Hematopoietic multipotent progenitor cell treated with erythropoietin and hydrocortisone succinate and interleukin-3 and kit ligand, for 4 days (in vitro differentiated cells): ENCODE data around the gene HOMER3.

Experiments used
- DNase-seq: peaks from one replicate; pipeline ENCODE4 v3.0.0-alpha.2; 2015

The HOMER3 gene

GRCh38 chr19:18900700-18901481 is 40.1 kb downstream of the HOMER3 start:
- DNase-seq: no peak

DNA sequence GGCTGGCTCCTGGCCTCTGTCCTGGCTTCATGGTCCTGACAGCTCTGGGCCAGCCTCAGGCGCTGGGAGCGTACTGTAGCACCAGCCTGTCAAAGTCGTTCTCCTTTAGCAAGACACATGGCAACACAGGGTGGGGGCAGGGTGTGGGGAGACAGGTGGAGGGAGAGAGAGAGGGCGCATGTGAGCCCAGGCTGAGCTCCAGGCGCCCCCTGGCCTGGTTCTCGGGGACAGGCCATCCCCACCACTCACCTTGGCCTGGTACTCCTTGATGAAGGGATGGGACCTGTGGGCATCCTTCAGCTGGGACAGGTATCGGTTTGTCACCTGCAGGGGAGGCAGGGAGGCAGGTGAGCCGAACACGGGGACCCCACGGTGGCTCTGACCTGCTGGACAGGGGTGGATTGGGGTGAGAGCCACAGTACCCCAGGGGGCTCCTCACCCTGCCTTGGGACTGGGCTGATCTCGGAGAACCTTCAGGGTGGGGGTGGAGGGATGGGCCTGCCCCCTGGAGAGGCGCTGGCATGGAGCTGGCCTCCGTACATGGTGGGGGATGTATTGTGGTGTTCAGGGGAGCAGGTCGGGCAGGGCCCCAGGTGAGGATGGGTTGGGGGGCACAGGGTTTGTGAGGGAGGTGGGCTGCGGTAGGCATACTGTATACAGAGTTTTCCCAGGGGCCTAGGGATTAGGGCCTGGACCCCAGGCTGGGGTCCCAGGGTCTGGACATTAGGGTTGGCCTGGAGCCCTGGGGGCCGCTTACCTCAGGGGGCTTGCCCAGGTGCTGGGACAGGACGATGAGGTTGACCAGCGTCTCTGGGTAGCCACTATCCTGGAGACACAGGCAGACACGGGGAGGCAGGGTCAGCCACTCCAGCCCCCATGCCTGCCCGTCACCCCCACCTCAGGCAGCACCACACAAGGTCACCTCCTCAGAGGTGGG is 41.1 kb downstream of the HOMER3 start:
- DNase-seq: no peak

- DNase-seq: peak; percentile 22
These were observed 42.2 kb downstream of the HOMER3 start for GRCh38 chr19:18898607-18899408.

GRCh38 chr19:18898081-18898606 is 42.9 kb downstream of the HOMER3 start:
- DNase-seq: peak; percentile 27

DNA sequence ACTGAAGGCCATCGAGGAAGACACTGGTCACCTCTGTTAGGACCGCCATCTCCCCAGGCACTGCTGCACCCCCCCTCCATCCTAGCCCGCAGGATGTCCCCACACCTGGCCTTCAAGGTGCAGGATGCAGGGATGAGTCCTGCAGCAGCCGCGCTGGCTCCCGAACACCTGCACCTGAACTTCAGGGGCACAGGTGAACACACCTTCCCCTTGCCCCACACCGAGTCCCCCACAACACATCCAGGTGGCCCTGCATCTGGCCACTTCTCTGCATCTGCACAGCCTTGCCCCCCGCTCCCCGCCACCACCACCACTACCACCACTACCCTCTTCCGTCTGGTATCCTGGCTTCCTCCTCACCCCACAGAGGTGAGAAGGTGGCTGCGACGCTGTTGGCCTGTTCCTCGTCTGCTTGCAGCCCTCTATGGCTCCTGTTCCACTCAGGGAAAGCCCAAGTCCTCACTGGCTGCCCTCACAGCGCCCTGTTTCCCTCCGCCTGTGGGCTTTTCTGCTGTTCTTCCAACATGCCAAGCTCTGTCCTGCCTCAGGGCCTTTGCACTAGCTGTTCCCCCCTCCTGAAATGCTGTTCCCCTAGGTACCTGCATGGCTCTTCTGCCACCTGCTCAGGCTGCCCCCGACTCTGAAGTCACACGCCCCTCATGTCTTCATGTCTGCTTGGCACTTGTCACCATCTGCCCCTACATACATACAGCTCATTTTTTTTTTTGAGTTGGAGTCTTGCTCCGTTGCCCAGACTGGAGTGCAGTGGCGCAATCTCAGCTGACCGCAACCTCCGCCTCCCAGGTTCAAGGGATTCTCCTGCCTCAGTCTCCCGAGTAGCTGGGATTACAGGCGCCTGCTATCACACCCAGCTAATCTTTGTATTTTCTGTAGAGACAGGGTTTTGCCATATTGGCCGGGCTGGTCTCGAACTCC is 43.7 kb downstream of the HOMER3 start:
- DNase-seq: no peak

- DNase-seq: peak; percentile 35
These were observed 44.6 kb downstream of the HOMER3 start for GRCh38 chr19:18896421-18896841.

GRCh38 chr19:18895824-18896341 is 45.1 kb downstream of the HOMER3 start, which contains the start of gene CERS1:
Gene CERS1 (minus strand): TSS chr19:18896158. CDS start chr19:18896072, 86 bp downstream.
- peak; percentile 32 for DNase-seq

DNA sequence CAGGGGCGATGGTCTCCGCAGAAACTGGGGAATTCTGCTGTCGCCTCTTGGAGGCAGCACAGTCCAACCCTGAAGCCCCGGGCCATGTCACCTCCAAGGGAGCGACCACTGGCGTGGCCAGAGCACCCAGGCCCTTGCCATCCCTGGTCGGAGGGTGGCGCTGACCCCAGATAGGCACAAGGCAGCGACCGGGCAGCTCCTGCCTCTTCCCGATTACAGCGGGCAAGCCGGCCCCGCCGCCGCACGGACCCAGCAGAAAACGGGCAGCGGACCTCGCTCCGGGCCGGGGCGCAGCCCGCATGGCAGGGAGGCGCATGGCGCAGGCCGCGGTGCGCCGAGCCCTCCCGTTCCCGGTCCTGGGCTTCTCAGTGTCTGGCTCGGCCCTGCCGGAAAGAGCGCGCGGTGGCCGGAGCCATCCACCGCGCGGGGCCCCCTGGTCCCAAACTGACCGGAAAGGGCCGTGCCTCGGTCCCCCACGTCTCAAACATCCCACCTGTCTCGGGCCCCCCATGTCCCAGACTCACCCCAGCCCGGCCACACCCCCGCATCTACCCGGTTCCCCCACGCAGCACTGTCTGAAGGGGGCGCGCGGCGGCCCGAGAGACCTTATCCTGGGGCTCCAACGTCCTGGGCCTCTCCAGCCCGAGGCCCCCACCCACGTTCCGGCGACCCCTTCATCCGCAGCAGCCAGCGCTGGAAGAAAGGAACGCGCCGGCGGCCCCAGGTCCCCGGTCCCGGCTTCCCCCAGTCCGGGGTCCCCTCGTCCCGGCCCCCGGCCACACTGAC is 45.8 kb downstream of the HOMER3 start:
- DNase-seq: peak; percentile 68

DNA sequence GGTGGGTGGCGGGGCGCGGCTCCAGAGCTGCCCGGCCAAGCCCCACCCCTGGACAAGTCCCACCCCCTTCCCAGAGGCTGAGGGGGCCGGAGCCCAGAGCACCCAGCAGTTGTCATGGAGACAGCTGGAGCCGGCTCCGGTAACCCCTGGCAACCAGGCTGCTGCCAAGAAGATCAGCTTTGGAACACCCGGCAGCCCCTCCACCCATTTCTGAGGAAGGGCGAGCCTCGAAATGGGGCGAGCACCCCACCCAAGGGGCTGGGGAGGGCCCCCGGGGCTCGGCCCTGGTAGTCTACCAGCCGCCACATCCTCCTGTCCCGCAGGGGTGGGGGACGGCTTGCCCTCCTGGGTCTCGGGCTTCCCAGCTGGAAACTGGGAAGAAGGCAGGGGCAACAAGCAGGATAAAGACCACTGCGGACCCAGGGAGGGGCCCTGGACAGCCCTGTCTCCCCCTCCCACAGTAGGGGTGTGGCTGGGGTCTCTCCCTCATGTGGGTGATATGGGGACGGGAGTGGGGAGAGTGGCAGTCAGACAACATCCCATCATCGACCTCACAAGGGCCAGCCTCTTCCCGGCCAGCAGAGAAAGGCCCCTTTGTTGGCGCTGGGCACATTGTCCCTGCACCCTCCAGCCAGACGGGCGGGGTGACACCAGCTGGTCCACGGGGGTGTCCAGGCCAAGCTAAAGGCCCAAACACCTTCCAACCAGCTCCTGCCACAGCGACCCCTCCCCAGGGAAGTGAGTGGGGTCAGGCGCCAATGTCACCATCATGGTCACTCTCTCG is 46.6 kb downstream of the HOMER3 start:
- peak; percentile 38 for DNase-seq

DNA sequence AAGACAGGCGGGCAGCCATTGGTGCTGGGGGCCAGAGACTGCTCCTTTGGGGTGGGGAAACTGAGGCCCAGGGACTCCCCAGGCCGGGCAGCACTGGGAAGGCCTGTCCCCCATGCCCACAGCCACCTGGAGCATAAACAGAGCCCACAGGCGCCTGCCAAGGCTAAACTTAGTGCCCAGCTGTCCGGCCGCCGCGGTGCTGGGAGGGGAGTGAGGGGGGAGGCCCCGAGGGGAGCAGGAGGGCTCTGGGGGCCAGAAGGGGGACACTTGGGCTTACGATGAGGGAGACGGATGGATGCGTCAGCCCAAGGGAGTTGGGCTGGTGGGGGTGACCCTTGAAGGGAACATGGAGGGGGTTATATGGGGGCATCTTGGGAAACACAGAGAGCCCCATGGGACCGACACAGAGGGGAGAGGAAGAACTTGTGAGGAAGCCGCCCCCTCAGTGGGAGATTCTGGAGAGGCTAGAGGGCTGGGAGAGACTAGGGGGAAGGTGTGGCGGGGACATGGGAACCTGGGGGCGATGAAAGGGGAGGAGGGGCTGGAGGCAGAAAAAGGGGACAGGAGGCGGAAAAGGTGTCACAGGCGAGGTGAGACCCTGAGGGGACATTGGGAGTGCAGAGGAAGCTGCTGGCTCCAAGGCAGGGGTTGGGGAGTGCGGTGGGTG is 47.3 kb downstream of the HOMER3 start:
- DNase-seq: no peak

DNA sequence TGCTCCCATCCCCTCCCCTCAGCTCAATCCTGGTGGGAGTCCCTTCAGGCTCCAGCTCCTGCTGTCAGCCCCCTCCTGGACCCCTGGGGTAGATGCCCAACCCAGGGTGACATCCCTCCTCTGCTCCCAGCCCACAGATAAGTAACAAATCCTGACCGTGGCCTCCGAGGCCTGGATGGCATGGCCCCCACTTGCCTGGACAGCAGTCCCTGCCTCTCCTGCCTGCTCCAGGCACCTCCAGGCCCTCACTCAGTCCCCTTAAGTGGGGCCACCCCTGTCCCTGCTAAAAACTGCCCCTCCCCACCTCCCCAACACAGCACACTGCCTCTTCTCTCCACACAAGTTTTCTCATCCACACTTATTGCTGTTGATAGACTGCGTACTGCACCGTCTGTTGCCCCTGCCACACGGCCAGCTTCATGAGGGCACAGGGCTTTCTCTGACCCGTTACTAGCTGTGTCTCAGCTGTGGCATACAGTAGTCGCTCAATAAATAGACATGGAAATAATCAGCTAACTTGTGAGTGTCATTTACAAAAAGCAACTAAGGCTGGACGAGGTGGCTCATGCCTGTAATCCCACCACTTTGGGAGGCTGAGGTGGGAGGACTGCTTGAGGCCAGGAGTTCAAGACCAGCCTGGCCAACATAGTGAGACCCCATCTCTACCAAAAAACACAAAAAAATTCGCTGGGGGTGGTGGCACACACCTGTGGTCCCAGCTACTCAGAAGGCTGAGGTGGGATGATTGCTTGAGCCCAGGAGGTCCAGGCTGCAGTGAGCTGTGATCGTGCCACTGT is 50.9 kb downstream of the HOMER3 start:
- no peak for DNase-seq

DNA sequence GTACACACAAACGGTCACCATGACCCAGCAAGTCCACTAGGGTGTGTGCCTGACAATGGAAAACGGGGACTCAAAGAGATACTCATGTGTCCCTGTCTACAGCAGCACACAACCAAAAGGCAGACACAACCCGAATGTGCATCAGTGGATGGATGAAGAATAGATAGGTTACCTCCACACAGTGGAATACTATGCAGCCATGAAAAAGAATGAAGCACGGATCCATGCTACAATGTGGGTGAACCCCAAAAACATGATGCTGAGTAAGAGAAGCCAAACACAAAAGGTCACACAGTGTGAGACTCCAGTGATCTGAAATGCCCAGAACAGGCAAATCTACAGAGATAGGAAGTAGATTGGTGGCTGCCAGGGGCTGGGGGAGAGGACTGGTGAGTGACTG is 54.0 kb downstream of the HOMER3 start:
- DNase-seq: no peak

GRCh38 chr19:18883526-18884304 is 57.3 kb downstream of the HOMER3 start:
- peak; percentile 59 for DNase-seq

DNA sequence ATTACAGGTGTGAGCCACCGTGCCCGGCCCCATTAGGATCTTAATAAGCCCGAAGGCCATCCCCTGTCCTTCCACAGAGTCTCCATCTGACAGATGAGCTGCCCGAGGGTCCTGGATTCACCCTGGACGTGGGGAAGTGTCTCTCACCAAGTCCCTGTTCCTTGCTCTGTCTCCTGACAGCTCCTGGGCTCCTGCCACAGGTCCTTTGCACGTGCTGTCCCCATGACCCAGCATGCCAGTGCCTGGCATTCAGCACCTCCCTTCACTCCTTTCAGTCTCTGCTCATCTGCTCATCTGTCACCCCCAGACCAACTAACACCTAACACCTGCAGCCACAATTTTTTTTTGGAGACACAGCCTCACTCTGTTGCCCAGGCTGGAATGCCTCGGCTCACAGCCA is 59.5 kb downstream of the HOMER3 start:
- no peak for DNase-seq

- DNase-seq: peak; percentile 84
These were observed 61.2 kb downstream of the HOMER3 start for GRCh38 chr19:18879579-18880373.
